ENCODE data around the gene LRRK1. TPM values are rescaled to one million over a fixed set of nuclear protein-coding genes. Genes with fewer than 3 reads are reported as not detected.

LRRK1 gene
- total RNA-seq, 2 experiments from 2014 or later: 0.29 to 0.30 TPM

DNA sequence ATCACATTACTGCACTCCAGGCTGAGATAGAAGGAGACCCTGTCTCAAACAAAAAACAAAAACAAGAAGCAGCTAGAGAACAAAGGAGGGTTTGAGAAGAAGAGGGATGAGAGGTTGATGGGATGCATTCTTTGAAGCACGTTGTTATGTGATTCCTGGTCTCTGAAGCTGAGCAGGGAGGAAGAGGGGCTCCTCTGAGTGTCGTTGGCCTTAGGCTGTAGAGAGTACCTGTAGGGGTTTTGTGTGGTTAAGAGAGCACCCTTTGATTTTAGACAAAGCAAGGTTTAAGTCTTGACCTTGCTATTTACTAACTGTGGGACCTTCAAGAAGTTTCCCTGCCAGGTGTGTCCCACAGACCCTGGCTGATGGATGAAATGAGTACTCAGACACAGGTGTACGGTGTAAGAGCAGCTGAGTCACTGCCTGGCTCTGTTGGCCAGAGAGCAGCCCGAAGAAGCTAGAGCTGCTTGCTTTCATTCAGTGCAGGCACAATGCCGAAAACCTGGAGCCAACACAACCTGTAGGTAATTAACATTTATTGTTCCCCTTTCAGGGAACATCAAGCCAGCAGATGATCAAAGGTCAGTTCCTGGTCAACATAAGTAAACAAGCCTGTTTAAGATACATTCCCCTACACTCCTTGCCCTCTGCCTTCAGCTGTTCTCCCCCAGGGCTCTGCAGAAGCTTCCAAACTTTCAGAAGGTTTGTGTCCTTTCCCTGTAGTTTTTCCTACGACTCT, 67.2 kb downstream of the LRRK1 start:
- no peak overlapping the region for H3K27ac Mint-ChIP-seq
- H3K36me3 Mint-ChIP-seq: no peaks in the 10 kb centered on the region
- H3K4me3 Mint-ChIP-seq: no peak overlapping the region
- no peaks in the 10 kb centered on the region for H3K9me3 Mint-ChIP-seq
- DNase-seq: no peak
- H3K27me3 Mint-ChIP-seq: peaks cover 3% of the 10 kb centered on the region
- H3K4me1 Mint-ChIP-seq: no peaks in the 10 kb centered on the region

DNA sequence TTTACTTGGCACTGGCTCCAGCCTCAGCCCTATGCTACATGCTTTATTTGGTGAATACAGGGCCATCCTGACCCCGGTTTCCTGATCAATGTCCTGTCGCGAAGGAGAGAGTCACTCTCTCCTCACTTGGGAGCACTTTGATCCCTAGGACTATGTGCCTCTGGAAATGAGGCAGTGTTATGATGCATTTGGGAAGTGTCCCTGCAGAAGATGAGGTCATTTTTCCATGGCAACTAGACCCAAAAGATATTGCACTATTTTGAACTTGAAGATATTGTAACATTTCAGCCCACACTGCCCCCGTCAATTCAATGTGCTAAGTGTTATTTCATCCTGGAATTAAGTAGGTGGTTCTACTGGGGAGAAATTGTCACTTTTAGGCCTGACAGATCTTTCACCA, 68.0 kb downstream of the LRRK1 start:
- Mint-ChIP-seq H3K9me3 (no peaks in the 10 kb centered on the region), H3K4me1 (no peaks in the 10 kb centered on the region), H3K4me3 (no peak overlapping the region), H3K27ac (no peak overlapping the region), H3K36me3 (no peaks in the 10 kb centered on the region), H3K27me3 (peaks cover 3% of the 10 kb centered on the region)
- no peak for DNase-seq

DNA sequence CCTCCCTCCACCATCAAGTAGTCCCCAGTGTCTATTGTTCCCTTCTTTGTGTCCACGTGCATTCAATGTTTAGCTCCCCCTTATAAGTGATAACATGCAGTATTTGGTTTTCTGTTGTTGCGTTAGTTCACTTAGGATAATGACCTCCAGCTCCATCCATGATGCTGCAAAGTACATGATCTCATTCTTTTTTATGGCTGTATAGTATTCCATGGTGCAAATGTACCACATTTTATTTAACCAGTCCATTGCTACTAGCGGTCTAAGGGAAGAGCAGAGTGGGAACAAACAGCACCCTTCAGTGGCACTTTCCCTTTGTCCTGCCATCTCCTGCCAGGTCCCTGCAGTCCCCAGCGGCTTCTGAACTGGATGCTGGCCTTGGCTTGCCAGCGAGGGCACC, 69.1 kb downstream of the LRRK1 start:
- no peak overlapping the region for H3K27ac Mint-ChIP-seq
- H3K36me3 Mint-ChIP-seq: no peaks in the 10 kb centered on the region
- peaks cover 3% of the 10 kb centered on the region for H3K27me3 Mint-ChIP-seq
- H3K4me3 Mint-ChIP-seq: no peak overlapping the region
- no peaks in the 10 kb centered on the region for H3K4me1 Mint-ChIP-seq
- no peaks in the 10 kb centered on the region for H3K9me3 Mint-ChIP-seq
- DNase-seq: no peak

DNA sequence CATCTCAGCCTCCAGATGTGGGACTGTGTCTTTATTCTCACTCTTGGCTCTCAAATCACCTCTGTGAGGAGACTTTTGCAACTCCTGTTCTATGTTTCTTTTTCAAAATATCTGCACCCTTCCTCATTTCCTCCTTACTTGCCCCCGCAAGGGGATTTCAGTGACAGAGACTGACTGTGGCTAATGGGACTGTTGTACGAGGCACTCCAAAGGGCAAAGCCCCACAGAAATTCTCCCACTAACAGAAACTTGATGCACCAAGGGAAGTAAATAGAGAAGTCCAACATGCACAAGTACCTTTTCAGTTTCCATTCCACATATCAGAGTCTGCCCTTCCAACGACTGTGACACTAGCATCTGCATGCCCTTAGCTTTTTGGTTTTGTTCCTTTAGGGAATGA, 69.7 kb downstream of the LRRK1 start:
- no peak for DNase-seq
- Mint-ChIP-seq H3K27me3 (peaks cover 3% of the 10 kb centered on the region), H3K36me3 (no peaks in the 10 kb centered on the region), H3K4me3 (no peak overlapping the region), H3K4me1 (no peaks in the 10 kb centered on the region), H3K27ac (no peak overlapping the region), H3K9me3 (no peaks in the 10 kb centered on the region)

DNA sequence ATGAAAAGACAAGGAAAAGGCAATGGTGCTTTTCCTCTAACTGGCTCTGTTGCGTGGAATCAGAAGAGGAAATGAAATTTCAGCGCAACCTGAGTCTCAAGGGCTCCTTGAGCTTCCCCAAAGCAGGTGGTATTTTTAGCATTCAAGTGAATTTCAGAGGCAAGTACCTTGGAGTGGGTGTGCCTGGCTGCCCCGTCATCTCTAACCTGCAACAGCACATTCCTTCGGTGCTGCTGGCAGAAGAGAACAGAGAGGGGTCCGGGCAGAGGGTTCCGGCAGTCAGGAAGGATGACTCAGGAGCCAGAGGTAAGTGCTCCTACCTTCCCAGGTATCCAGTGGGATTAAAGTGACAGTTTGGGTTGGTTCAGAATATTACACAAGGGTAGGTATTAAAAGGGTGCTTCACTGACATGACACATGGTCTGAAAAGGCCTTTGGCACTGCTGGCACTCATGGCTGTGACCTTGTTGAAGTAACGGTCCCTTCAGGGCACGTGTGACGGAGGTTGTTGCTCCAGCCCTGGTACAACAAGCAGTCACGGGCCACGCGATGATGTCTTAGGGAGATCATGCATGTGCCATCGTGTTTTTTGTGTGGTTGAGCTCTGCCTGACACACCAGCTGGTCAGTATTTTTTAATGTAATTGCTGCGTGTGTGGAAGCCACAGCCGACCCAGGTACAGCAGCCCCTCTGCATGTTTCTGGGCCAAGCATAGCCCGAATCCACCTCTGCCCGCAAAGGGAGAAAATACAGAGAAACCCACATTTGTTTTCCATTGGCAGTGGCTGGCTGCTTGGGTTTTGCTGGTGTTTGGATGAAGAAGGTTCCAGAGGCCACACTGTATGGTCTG, 75.7 kb downstream of the LRRK1 start:
- no peaks in the 10 kb centered on the region for H3K4me1 Mint-ChIP-seq
- H3K36me3 Mint-ChIP-seq: no peaks in the 10 kb centered on the region
- no peak overlapping the region for H3K4me3 Mint-ChIP-seq
- no peak overlapping the region for H3K27ac Mint-ChIP-seq
- H3K9me3 Mint-ChIP-seq: no peaks in the 10 kb centered on the region
- DNase-seq: no peak
- H3K27me3 Mint-ChIP-seq: peaks cover 4% of the 10 kb centered on the region

DNA sequence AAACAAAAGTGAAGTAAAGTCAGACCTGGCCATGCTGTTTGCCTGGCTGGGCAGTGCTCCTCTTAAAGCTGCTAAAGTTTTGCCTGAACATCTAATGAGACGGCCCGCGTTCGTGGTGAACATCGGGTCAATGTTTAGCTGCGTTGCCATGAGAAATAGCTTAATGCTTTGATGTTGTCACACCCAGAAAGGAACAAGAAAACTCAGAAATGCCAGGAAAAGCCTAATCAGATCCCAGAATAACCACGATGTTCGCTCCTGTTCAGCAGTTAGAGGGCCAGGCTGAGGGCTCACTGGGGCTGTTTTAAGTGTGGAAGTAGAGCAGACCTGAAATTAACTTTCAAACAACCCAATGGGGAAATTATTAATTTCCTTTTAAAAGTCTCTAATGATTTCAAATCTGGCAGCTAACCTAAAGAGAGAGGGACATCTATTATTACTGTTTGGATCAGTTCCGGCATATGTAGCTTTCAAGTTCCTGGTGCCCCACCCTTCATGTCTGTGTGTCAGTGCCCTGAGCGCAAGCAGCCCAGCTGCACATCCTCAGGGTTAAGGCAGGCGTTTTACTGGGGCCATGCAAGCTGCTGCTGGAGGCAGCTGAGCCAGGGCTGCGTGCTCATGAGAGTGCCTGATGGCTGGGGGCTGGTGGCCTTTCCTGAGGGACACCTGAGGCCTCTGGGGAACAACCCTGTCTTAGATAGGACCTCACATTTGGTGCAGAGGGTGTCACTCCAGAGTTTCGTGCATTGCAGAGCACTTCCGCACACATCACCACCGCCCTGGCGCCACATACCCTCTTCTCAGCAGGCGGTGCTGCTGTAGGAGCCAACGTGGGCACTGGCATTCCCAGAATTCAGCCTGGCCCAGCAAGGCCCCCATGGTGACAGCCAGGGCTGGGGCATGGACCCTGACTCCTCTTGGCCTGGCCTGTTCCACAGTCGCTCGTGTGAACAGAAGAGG, 76.6 kb downstream of the LRRK1 start:
- no peak for DNase-seq
- no peaks in the 10 kb centered on the region for H3K9me3 Mint-ChIP-seq
- H3K27ac Mint-ChIP-seq: no peak overlapping the region
- H3K27me3 Mint-ChIP-seq: peaks cover 4% of the 10 kb centered on the region
- no peak overlapping the region for H3K4me3 Mint-ChIP-seq
- H3K4me1 Mint-ChIP-seq: no peaks in the 10 kb centered on the region
- no peaks in the 10 kb centered on the region for H3K36me3 Mint-ChIP-seq

DNA sequence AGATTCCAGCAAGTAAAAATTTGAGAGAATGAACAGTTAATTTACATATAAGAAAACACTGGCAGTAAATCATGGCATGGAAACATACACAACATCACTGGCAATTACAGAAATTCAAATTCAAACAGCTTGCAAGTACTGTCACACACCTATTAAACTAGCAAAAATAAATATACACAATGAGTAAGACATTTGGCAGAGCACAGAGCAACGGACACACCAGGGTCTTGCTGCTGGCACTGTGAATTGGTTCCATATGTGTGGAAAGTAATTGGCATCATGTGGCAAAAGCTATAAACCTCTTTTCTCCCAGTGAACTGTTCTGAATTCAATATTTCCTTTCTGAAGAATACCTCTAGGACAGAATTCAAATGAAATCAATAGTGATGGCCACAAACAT, 78.3 kb downstream of the LRRK1 start:
- no peak for DNase-seq
- no peaks in the 10 kb centered on the region for H3K4me1 Mint-ChIP-seq
- H3K36me3 Mint-ChIP-seq: no peaks in the 10 kb centered on the region
- peaks cover 4% of the 10 kb centered on the region for H3K27me3 Mint-ChIP-seq
- H3K9me3 Mint-ChIP-seq: no peaks in the 10 kb centered on the region
- H3K27ac Mint-ChIP-seq: no peak overlapping the region
- H3K4me3 Mint-ChIP-seq: no peak overlapping the region

DNA sequence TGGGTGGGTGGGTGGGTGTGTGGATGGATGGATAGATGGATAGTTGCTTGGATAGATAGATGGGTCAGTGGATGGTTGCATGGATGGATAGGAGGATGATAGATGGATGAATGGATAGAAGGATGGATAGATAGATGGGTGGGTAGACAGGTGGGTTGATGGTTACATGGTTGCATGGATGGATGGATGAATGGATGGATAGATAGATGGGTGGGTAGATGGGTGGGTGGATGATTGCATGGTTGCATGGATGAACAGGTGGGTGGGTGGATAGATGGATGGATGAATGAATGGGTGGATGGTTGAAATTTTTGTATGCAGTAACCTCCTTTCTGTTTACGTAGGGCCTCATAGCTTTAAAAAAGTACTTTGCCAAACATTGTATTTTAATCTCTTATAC, 79.5 kb downstream of the LRRK1 start:
- Mint-ChIP-seq H3K27ac (no peak overlapping the region), H3K36me3 (no peaks in the 10 kb centered on the region), H3K4me1 (no peaks in the 10 kb centered on the region), H3K27me3 (peaks cover 4% of the 10 kb centered on the region), H3K4me3 (no peak overlapping the region), H3K9me3 (no peaks in the 10 kb centered on the region)
- DNase-seq: no peak

DNA sequence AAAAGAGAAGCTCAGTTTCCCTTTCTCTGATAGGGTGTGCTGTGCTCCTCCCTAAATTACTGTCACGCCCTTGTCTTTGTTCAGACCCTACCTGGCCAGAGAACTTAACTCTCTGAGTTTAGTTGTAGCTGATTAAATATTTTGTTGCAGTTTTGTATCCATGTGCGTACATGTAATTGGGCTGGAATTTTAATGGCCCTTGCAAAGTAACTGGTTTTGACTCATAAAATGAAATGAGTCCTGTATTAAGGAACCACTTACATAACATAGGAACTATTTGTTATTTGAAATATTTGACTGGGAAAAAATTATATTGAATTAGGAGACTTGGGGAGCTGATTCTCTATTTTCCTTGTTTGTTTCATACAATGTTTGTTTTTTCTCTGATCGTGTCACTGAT, 80.2 kb downstream of the LRRK1 start:
- Mint-ChIP-seq H3K4me1 (no peaks in the 10 kb centered on the region), H3K36me3 (no peaks in the 10 kb centered on the region), H3K4me3 (no peak overlapping the region), H3K27me3 (peaks cover 4% of the 10 kb centered on the region), H3K9me3 (no peaks in the 10 kb centered on the region), H3K27ac (no peak overlapping the region)
- no peak for DNase-seq

DNA sequence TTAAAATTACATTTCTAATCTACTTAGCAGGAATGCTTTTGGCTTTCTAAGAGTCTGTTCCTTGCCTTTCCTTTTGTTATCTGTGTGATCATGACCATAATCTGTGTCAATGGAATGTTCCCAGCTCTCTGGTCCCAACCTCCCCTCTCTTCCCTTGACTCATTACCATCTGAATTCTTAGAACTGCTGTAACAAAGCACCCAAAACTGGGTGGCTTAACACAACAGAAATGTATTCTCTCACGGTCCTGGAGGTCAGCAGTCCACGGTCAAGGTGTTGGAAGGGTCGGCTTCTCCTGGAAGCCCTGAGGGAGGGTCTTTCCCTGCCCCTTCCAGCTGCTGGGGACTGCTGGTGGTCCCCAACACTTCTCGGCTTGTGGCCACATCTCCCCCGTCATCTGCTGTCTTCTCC, 81.1 kb downstream of the LRRK1 start:
- Mint-ChIP-seq H3K36me3 (no peaks in the 10 kb centered on the region), H3K27me3 (peaks cover 4% of the 10 kb centered on the region)
- DNase-seq: no peak

DNA sequence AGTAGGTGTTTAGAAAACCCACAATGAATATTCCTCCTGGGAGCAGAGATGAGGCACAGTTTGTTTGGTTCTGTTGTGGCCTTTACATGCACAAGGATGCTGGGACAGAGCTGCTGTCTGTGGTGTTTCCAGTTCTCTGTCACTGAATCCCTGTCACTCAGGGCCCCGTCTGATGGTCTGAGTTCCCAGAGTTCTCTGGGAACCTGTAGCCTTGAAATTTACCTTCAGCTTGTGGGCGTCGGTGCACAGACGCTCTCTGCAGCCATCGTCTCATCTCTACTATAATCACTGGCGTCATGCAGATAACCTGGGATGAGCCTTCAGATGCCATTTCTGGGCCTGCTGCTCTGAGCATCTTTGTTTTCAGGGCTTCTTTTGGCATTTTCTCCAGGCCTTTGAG, 81.9 kb downstream of the LRRK1 start:
- no peak overlapping the region for H3K4me3 Mint-ChIP-seq
- no peak overlapping the region for H3K27ac Mint-ChIP-seq
- peaks cover 4% of the 10 kb centered on the region for H3K27me3 Mint-ChIP-seq
- no peaks in the 10 kb centered on the region for H3K36me3 Mint-ChIP-seq
- H3K4me1 Mint-ChIP-seq: no peaks in the 10 kb centered on the region
- DNase-seq: no peak
- no peaks in the 10 kb centered on the region for H3K9me3 Mint-ChIP-seq

More for the DNA sequence above, 81.1 kb downstream of the LRRK1 start:
- H3K4me3 Mint-ChIP-seq: no peak overlapping the region
- no peaks in the 10 kb centered on the region for H3K4me1 Mint-ChIP-seq
- H3K9me3 Mint-ChIP-seq: no peaks in the 10 kb centered on the region
- H3K27ac Mint-ChIP-seq: no peak overlapping the region

DNA sequence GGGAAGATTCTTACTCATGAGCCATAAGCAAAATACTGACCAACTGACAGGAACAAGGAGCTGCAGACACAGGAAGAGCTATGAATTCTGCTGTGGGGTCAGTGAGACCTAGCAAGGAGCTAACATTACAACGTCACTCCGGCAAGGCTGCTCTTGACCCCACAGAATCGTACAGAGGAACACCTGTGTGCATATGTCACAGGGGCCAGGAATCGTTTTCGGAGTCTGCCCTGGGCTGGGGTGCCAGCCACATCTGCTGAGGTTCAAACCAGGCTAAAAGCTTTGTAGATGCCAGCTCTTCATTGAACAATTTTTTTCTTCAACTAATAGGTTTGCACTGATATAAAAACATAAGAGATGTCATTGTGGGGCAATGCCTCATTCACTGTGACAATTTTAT, 82.6 kb downstream of the LRRK1 start:
- no peaks in the 10 kb centered on the region for H3K36me3 Mint-ChIP-seq
- no peak overlapping the region for H3K27ac Mint-ChIP-seq
- no peaks in the 10 kb centered on the region for H3K9me3 Mint-ChIP-seq
- peaks cover 4% of the 10 kb centered on the region for H3K27me3 Mint-ChIP-seq
- no peak for DNase-seq
- no peaks in the 10 kb centered on the region for H3K4me1 Mint-ChIP-seq
- no peak overlapping the region for H3K4me3 Mint-ChIP-seq

DNA sequence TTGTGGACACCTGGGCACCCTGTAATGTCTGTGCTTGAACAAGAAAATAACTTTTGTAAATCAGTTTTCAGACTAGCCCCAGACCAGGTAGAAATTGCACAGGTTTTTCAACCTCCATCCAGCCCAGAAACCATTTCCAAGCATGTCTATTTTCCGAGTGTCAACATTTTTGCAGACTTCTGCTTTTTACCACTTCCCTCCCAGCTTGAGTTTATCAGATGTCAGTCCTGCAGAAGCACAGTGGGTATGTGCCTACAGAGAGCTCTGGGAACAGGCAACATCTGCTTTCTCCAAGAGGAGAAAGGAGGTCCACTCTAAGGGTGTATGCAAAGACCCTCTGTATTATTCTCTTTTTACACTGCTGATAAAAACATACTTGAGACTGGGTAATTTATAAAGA, 83.9 kb downstream of the LRRK1 start:
- no peak overlapping the region for H3K27ac Mint-ChIP-seq
- no peaks in the 10 kb centered on the region for H3K9me3 Mint-ChIP-seq
- DNase-seq: no peak
- H3K4me3 Mint-ChIP-seq: no peak overlapping the region
- H3K4me1 Mint-ChIP-seq: peaks cover 9% of the 10 kb centered on the region
- peaks cover 15% of the 10 kb centered on the region for H3K27me3 Mint-ChIP-seq
- no peaks in the 10 kb centered on the region for H3K36me3 Mint-ChIP-seq

DNA sequence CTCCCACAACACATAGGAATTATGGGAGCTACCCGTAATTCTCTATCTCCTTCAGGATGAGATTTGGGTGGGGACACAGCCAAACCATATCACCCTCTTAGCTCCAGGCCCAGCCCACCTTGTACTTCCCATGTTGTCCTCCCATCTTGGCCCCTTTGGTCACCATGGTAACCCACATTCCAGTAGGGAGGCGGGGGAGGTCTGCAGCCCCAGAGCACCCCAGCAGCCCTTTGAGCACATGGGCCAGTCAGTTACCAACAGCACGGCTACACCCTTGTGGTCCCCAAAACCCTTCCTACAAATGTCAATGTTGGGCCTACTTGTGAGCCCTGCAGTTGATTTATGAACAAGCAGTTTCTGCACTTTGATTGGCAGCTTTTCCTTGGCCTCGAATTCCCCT, 84.5 kb downstream of the LRRK1 start:
- DNase-seq: no peak
- Mint-ChIP-seq H3K36me3 (no peaks in the 10 kb centered on the region), H3K4me1 (peaks cover 13% of the 10 kb centered on the region)

DNA sequence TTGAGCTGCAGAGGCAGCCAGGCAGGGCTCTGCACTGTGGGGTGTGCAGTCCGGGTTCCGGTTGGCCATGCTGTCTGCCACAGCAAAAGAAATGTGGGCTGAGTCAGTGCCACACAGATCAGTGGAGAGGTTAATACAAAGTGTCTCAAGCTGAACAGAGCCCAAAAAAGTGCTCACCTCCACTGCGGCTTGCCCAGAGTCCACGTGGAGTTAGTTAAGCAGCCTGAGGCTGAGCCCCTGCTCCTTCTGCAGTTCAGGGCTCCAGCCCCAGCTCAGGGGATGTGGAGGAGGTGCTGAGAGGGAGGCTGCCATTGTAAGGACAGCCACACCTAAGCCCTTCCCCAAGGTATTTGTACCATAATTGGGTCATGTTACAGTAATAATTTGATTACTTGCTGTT, 85.3 kb downstream of the LRRK1 start:
- Mint-ChIP-seq H3K4me3 (no peak overlapping the region), H3K27ac (no peak overlapping the region), H3K9me3 (no peaks in the 10 kb centered on the region), H3K27me3 (peaks cover 15% of the 10 kb centered on the region), H3K4me1 (peaks cover 16% of the 10 kb centered on the region), H3K36me3 (no peaks in the 10 kb centered on the region)
- no peak for DNase-seq

More for the DNA sequence above, 84.5 kb downstream of the LRRK1 start:
- Mint-ChIP-seq H3K9me3 (no peaks in the 10 kb centered on the region), H3K27ac (no peak overlapping the region), H3K4me3 (no peak overlapping the region), H3K27me3 (peaks cover 18% of the 10 kb centered on the region)

Data from activated naive CD8-positive, alpha-beta T cell treated with anti-CD3 and anti-CD28 coated beads for 36 hours (primary cell).